SK-N-SH (cell line): Measurements from ENCODE around the gene TIAM2. TPM values are rescaled to one million over a fixed set of nuclear protein-coding genes. Genes with fewer than 3 reads are reported as not detected.

Source experiments
- CTCF ChIA-PET: fragments of 300-600, 350-600 bp; formaldehyde crosslinking; extraction: SDS; loops from one replicate; lab custom pipeline; 2021; lab: Yijun Ruan, JAX
- POLR2A ChIA-PET: fragments of 350-600 bp; sonication (Branson Sonifier 250); formaldehyde crosslinking; extraction: SDS; loops from one replicate; lab custom pipeline; 2020; ENCODE audit warnings: antibody characterized with exemption, inconsistent platforms; lab: Yijun Ruan, JAX
- DNase-seq: peaks from one replicate; pipeline ENCODE4 v3.0.0; 2012
- H2AFZ ChIP-seq: fragments of 200-600 bp; sonication (generic); 2 replicates; pipeline ENCODE4 v1.8.1; 2016; ENCODE audit warnings: antibody characterized with exemption, mild to moderate bottlenecking, low read depth
- H3F3A ChIP-seq: fragments of 200-600 bp; sonication (generic); replicated peaks from 2 replicates; pipeline ENCODE3; 2016; ENCODE audit warnings: antibody characterized with exemption, mild to moderate bottlenecking; ENCODE audit not compliant: insufficient read depth
- H3K27ac ChIP-seq, 2 experiments: fragments of 200-500 bp in 1 of 2; fragments of 200-600 bp in 1 of 2; sonication (Bioruptor generic) in 1 of 2; sonication (generic), shearing (Covaris generic) in 1 of 2; 2 replicates each; pipeline versions ENCODE4 v1.5.1 to v1.6.1; 2014 to 2016; ENCODE audit warnings: low read depth in 2 of 2, inconsistent platforms in 1 of 2, low read length in 1 of 2, mild to moderate bottlenecking in 1 of 2, mixed read lengths in 1 of 2
- H3K27me3 ChIP-seq: fragments of 200-600 bp; sonication (generic), shearing (Covaris generic); 2 replicates; pipeline ENCODE4 v1.6.1; 2016; ENCODE audit warnings: mixed run types; ENCODE audit not compliant: insufficient read depth
- H3K36me3 ChIP-seq, 2 experiments: fragments of 200-500 bp in 1 of 2; fragments of 200-600 bp in 1 of 2; sonication (Bioruptor generic) in 1 of 2; sonication (generic) in 1 of 2; replicated peaks in 1 of 2; 2 replicates each; pipeline versions ENCODE3 to v1.5.1; 2014 to 2016; ENCODE audit warnings: low read length in 1 of 2, mild to moderate bottlenecking in 1 of 2; ENCODE audit not compliant: insufficient read depth in 2 of 2, control insufficient read depth in 1 of 2
- H3K4me1 ChIP-seq, 2 experiments: fragments of 200-500 bp in 1 of 2; fragments of 200-600 bp in 1 of 2; sonication (Bioruptor generic) in 1 of 2; sonication (generic), shearing (Covaris generic) in 1 of 2; 2 replicates each; pipeline versions ENCODE4 v1.5.1 to v1.6.1; 2014 to 2016; ENCODE audit warnings: low read depth in 1 of 2, low read length in 1 of 2, mixed run types in 1 of 2; ENCODE audit not compliant: insufficient read depth in 2 of 2, control insufficient read depth in 1 of 2
- H3K4me2 ChIP-seq: fragments of 200-600 bp; sonication (generic), shearing (Covaris generic); 2 replicates; pipeline ENCODE4 v1.6.1; 2017; ENCODE audit warnings: mixed run types
- H3K4me3 ChIP-seq, 2 experiments: fragments of 200-500 bp in 1 of 2; fragments of 200-600 bp in 1 of 2; sonication (Bioruptor generic) in 1 of 2; sonication (generic), shearing (Covaris generic) in 1 of 2; 2 replicates each; pipeline versions ENCODE4 v1.5.1 to v1.8.1; 2014 to 2016; ENCODE audit warnings: low read depth in 2 of 2, inconsistent platforms in 1 of 2, low read length in 1 of 2, mild to moderate bottlenecking in 1 of 2, mixed read lengths in 1 of 2, moderate library complexity in 1 of 2
- H3K79me2 ChIP-seq: fragments of 200-600 bp; sonication (generic); 2 replicates; pipeline ENCODE4 v1.8.1; 2017; ENCODE audit warnings: mild to moderate bottlenecking; ENCODE audit not compliant: insufficient read depth
- H3K9ac ChIP-seq: fragments of 200-600 bp; sonication (generic); 2 replicates; pipeline ENCODE4 v1.6.1; 2017; ENCODE audit warnings: mixed run types
- H3K9me2 ChIP-seq: fragments of 200-600 bp; sonication (generic); 2 replicates; pipeline ENCODE4 v1.6.1; 2017; ENCODE audit warnings: mixed run types
- H3K9me3 ChIP-seq: fragments of 200-600 bp; sonication (generic); 2 replicates; pipeline ENCODE4 v1.6.1; 2017; ENCODE audit warnings: mixed run types, mild to moderate bottlenecking, moderate library complexity
- H4K20me1 ChIP-seq: fragments of 200-600 bp; sonication (generic); 2 replicates; pipeline ENCODE4 v1.6.1; 2017; ENCODE audit warnings: mild to moderate bottlenecking, mixed run types; ENCODE audit not compliant: insufficient read depth
- CHD2 ChIP-seq: fragments of 150-350 bp; IDR thresholded peaks from 2 replicates; pipeline ENCODE4 v1.6.1; 2018; ENCODE audit warnings: low read length; ENCODE audit not compliant: partially characterized antibody
- EZH2phosphoT487 ChIP-seq: fragments of 200-600 bp; sonication (generic); IDR thresholded peaks from 2 replicates; pipeline ENCODE4 v1.6.1; 2017; ENCODE audit warnings: low read depth, mixed run types, mild to moderate bottlenecking, antibody characterized with exemption, moderate library complexity, borderline replicate concordance
- FOSL2 ChIP-seq: IDR thresholded peaks from 2 replicates; pipeline ENCODE4 v1.4.0; 2012; ENCODE audit warnings: low read depth, mild to moderate bottlenecking, moderate library complexity, borderline replicate concordance
- FOXM1 ChIP-seq: IDR thresholded peaks from 2 replicates; pipeline ENCODE4 v1.4.0; 2012; ENCODE audit warnings: low read depth, mild to moderate bottlenecking
- GABPA ChIP-seq: IDR thresholded peaks from 2 replicates; pipeline ENCODE4 v1.4.0; 2012; ENCODE audit warnings: low read depth, mild to moderate bottlenecking
- GATA2 ChIP-seq: sonication (generic); formaldehyde crosslinking; IDR thresholded peaks from 2 replicates; pipeline ENCODE4 v1.5.0; 2020; ENCODE audit warnings: mild to moderate bottlenecking, missing genetic modification reagents
- MEF2A ChIP-seq: IDR thresholded peaks from 2 replicates; pipeline ENCODE4 v1.4.0; 2012; ENCODE audit warnings: low read depth, borderline replicate concordance
- NFIC ChIP-seq: IDR thresholded peaks from 2 replicates; pipeline ENCODE4 v1.4.0; 2012; ENCODE audit warnings: borderline replicate concordance
- NRF1 ChIP-seq: IDR thresholded peaks from 2 replicates; pipeline ENCODE4 v1.6.1; 2012; ENCODE audit warnings: low read depth, mild to moderate bottlenecking, low read length
- PBX3 ChIP-seq: IDR thresholded peaks from 2 replicates; pipeline ENCODE4; 2012
- REST ChIP-seq: IDR thresholded peaks from 2 replicates; pipeline ENCODE4 v1.6.1; 2012; ENCODE audit warnings: mild to moderate bottlenecking, low read depth, low read length, moderate library complexity
- SIN3A ChIP-seq: IDR thresholded peaks from 2 replicates; pipeline ENCODE4 v1.6.1; 2012; ENCODE audit warnings: low read depth, mild to moderate bottlenecking, low read length, moderate library complexity, borderline replicate concordance
- TCF12 ChIP-seq: IDR thresholded peaks from 2 replicates; pipeline ENCODE4 v1.4.0; 2012
- TEAD4 ChIP-seq: IDR thresholded peaks from 2 replicates; pipeline ENCODE4 v1.4.0; 2012; ENCODE audit warnings: mild to moderate bottlenecking, borderline replicate concordance; ENCODE audit not compliant: insufficient read depth
- ZBTB33 ChIP-seq: IDR thresholded peaks from 2 replicates; pipeline ENCODE4 v1.4.0; 2012; ENCODE audit warnings: low read depth, borderline replicate concordance
- WGBS: methylation state at CpG from one replicate; pipeline ENCODE4 v1.1.6; 2017; ENCODE audit warnings: low lambda C conversion rate; 5-methylcytosine and 5-hydroxymethylcytosine counted together
- polyA plus RNA-seq, 3 experiments: library from polyadenylated mRNA; depleted of rRNA; stranded (reverse); fragments of >200 nt; gene quantifications; 2 replicates each; pipeline ENCODE4 v1.2.3, GENCODE V29; 2012

Gene TIAM2
- polyA plus RNA-seq, 1 of the 3 experiments (the other 2 are of a cell fraction), result 13.6 TPM

DNA sequence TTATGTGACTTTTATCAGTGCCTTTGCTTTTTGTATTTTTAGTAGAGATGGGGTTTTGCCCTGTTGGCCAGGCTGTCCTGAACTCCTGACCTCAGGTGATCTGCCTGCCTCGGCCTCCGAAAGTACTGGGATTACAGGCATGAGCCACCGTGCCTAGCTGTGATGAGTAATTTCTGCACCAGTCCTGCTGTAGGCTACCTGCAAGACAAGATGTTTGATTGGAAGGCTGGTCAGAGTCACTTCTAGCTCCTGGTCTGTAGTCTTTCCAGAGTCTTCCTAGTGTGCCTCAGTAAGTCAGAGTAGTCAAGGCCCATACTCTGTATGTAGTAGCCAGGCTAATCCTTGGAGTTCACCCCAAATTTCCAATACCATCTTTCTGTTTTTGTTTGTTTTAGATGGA lies 8.9 kb downstream of the TIAM2 start:
- no peak for TF ChIP-seq TCF12
- TF ChIP-seq FOSL2, result no peak
- no peak for TF ChIP-seq REST
- TF ChIP-seq FOXM1, result no peak
- no peak for TF ChIP-seq EZH2phosphoT487
- TF ChIP-seq NFIC, result no peak
- TF ChIP-seq GABPA, result no peak
- TF ChIP-seq CHD2, result no peak
- H3K27me3 ChIP-seq, result no peaks in the 10 kb centered on the region
- no peaks in the 10 kb centered on the region for H3K36me3 ChIP-seq
- CTCF ChIA-PET, result no interaction called here
- no peak overlapping the region for H3K4me2 ChIP-seq
- peaks cover 46% of the 10 kb centered on the region for H3K79me2 ChIP-seq
- H3K9me2 ChIP-seq, result no peaks in the 10 kb centered on the region
- no peak overlapping the region for H3K4me3 ChIP-seq
- no peak overlapping the region for H2AFZ ChIP-seq
- H3K9ac ChIP-seq, result no peak overlapping the region
- no peaks in the 10 kb centered on the region for H4K20me1 ChIP-seq
- POLR2A ChIA-PET, result no interaction called here
- no peak for DNase-seq
- 95% methylated on average over 3 of the region's 3 CpGs for WGBS
- H3F3A ChIP-seq, result peaks cover 6% of the 10 kb centered on the region
- H3K27ac ChIP-seq, result no peak overlapping the region
- H3K9me3 ChIP-seq, result no peaks in the 10 kb centered on the region
- 0 out of 4 replicates have a peak, but pooled peaks cover 0 to 5% of the 10 kb centered on the region in 2 experiments for H3K4me1 ChIP-seq

DNA sequence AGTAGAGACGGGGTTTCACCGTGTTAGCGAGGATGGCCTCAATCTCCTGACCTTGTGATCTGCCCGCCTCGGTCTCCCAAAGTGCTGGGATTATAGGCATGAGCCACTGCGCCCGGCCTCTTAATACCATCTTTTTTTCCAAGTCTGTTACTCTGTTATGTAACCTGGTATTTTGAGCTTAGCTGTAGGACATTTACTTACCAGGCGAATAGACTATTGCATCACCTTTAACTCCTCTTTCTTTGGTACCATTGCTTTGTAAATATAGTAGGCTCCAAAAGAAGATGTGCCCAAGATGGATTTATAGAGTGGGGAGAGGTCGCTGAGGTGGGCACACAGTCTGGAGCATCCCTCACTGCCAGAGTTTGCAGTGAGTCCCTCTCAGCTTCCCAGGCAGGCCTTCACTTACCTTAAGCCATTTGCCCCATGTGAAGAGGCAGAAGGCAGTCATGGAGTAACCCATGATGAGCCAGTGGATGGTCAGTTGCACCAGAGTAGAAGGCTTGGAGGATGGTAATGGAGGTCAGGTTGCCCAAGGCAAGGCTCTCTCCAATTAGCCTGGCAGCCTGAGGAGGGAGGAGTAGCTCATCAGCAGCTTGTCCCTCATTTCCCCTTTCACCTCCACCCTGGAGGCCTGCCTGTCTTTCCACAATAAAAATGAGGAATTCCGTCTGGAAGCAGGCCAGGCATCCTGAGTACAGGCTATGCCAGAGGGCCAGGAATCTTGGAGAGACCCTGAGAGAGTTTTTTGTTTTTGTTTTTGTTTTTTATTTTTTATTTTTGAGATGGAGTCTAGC lies 9.7 kb downstream of the TIAM2 start:
- Histone ChIP-seq H3K27me3 (no peaks in the 10 kb centered on the region), H2AFZ (no peak overlapping the region), H3K4me3 (no peak overlapping the region), H3K4me2 (no peak overlapping the region), H4K20me1 (no peaks in the 10 kb centered on the region), H3K4me1 (0 out of 4 replicates have a peak, but pooled peaks cover 0 to 5% of the 10 kb centered on the region in 2 experiments), H3K9me3 (no peaks in the 10 kb centered on the region), H3K79me2 (peaks cover 46% of the 10 kb centered on the region), H3K27ac (no peak overlapping the region), H3K9me2 (no peaks in the 10 kb centered on the region), H3K36me3 (no peaks in the 10 kb centered on the region), H3F3A (peaks cover 6% of the 10 kb centered on the region), H3K9ac (no peak overlapping the region)
- DNase-seq, result no peak
- POLR2A ChIA-PET, result no interaction called here
- CTCF ChIA-PET, result no interaction called here
- TF ChIP-seq ZBTB33, result no peak
- TF ChIP-seq EZH2phosphoT487, result no peak
- no peak for TF ChIP-seq NFIC
- TF ChIP-seq TEAD4, result no peak
- no peak for TF ChIP-seq MEF2A
- no peak for TF ChIP-seq SIN3A
- TF ChIP-seq FOSL2, result no peak
- no peak for TF ChIP-seq GATA2
- TF ChIP-seq NRF1, result no peak
- no peak for TF ChIP-seq PBX3
- WGBS, result 97% methylated on average over 10 of the region's 10 CpGs
